Esophagus squamous epithelium (tissue), 4 donors: ENCODE measurements around the gene NKD1.

Source experiments
- POLR2A ChIP-seq, 4 donors: fragments of 450-650 bp; IDR thresholded peaks; one replicate each; pipeline ENCODE4 v1.6.1; 2017; ENCODE audit warnings: antibody characterized with exemption in 4 of 4, mild to moderate bottlenecking in 4 of 4, moderate library complexity in 3 of 4
- TF ChIP-seq, protein P1 (sequence below), 6 experiments: fragments of 450-650 bp in 4 of 6; fragments of 200-600 bp in 2 of 6; sonication (generic) in 2 of 6; IDR thresholded peaks; one replicate each; pipeline ENCODE4 v1.5.1; 2016 to 2019; ENCODE audit warnings: antibody characterized with exemption in 6 of 6, mild to moderate bottlenecking in 4 of 6, moderate library complexity in 4 of 6

DNA sequence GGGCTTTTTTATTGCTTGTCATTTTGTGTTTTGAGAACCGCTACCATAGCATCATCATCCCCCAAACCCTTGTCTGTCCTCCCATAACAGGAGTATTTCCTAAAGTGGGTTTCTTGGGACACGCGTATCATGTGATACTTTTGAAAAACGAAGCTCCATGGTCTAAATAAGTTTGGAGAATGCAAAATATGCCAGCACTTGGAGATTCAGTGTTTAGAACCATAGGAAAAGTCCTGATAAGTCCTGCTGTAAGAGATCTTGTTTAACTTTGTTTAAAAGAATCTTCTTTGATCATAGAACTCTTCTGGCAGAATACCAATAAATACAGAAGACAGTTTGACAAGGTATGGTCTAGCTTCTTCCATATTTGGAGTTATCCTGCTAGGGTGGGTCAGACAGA is 59.3 kb downstream of the NKD1 start:
- TF ChIP-seq POLR2A (IDR thresholded peaks at IDR 0.05) = no peak
- TF ChIP-seq, protein P1, sequence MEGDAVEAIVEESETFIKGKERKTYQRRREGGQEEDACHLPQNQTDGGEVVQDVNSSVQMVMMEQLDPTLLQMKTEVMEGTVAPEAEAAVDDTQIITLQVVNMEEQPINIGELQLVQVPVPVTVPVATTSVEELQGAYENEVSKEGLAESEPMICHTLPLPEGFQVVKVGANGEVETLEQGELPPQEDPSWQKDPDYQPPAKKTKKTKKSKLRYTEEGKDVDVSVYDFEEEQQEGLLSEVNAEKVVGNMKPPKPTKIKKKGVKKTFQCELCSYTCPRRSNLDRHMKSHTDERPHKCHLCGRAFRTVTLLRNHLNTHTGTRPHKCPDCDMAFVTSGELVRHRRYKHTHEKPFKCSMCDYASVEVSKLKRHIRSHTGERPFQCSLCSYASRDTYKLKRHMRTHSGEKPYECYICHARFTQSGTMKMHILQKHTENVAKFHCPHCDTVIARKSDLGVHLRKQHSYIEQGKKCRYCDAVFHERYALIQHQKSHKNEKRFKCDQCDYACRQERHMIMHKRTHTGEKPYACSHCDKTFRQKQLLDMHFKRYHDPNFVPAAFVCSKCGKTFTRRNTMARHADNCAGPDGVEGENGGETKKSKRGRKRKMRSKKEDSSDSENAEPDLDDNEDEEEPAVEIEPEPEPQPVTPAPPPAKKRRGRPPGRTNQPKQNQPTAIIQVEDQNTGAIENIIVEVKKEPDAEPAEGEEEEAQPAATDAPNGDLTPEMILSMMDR (IDR thresholded peaks at IDR 0.05) = no peak
